HL-60 (cell line): ENCODE data around the gene KIAA1217.

Experiments
- DNase-seq, 2 experiments: peaks; one replicate each; pipeline ENCODE4 v3.0.0-alpha.2; 2010 to 2020; ENCODE audit warnings: low read depth in 1 of 2, low spot score in 1 of 2
- H3K27ac ChIP-seq: fragments of 250-450 bp; sonication (Bioruptor Pico); replicated peaks from 2 replicates; pipeline ENCODE4 v1.5.1; 2020; ENCODE audit warnings: mild to moderate bottlenecking, moderate library complexity
- H3K27me3 ChIP-seq: fragments of 250-450 bp; sonication (Bioruptor Pico); 2 replicates; pipeline ENCODE4 v1.5.1; 2021; ENCODE audit warnings: mild to moderate bottlenecking, moderate library complexity; ENCODE audit not compliant: insufficient read depth, poor library complexity, severe bottlenecking
- H3K4me3 ChIP-seq: replicated peaks from 2 replicates; pipeline ENCODE4 v1.5.1; 2011; ENCODE audit warnings: mild to moderate bottlenecking, control low read depth, low read length; ENCODE audit not compliant: insufficient read depth
- CTCF ChIP-seq: IDR thresholded peaks from one replicate; pipeline ENCODE4 v1.5.1; 2011; ENCODE audit warnings: low read length, control low read depth, inconsistent platforms; ENCODE audit not compliant: insufficient read depth
- GABPA ChIP-seq: IDR thresholded peaks from 2 replicates; pipeline ENCODE4 v1.6.1; 2012; ENCODE audit warnings: low read depth
- POLR2AphosphoS5 ChIP-seq: IDR thresholded peaks from 2 replicates; pipeline ENCODE4 v1.6.1; 2012; ENCODE audit warnings: low read depth
- REST ChIP-seq: IDR thresholded peaks from 2 replicates; pipeline ENCODE4 v1.6.1; 2012; ENCODE audit warnings: low read depth; ENCODE audit not compliant: insufficient replicate concordance
- SPI1 ChIP-seq: IDR thresholded peaks from 2 replicates; pipeline ENCODE4 v1.6.1; 2012; ENCODE audit warnings: low read depth, mild to moderate bottlenecking, borderline replicate concordance

The KIAA1217 gene

DNA sequence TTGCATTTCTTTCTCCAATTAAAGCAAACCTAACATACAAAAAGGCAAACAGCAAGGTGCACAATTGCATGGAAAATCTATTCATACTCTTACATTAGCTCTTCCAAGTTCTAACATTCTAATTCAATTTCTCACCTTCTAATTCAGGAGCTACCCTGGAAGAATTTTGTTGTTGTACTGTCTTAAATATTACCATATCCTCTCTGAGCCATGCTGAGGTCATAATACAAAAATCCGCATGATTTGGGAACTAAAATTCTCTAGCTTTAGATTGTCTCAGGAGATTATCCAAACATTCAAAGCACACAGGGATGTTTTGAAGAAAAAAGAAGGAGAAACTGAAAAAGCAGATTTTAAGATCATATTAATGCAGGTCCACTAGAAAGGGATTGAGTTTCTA, 229.9 kb downstream of the KIAA1217 start:
- no peak for DNase-seq
- Histone ChIP-seq H3K27me3 (no peaks in the 10 kb centered on the region), H3K4me3 (no peak overlapping the region), H3K27ac (no peak overlapping the region)
- TF ChIP-seq CTCF (no peak), GABPA (no peak), SPI1 (no peak), REST (no peak), POLR2AphosphoS5 (no peak)

- TF ChIP-seq SPI1: no peak
- TF ChIP-seq GABPA: no peak
- TF ChIP-seq REST: no peak
- no peak for TF ChIP-seq CTCF
- TF ChIP-seq POLR2AphosphoS5: no peak
- Histone ChIP-seq H3K4me3 (no peak overlapping the region), H3K27ac (no peak overlapping the region), H3K27me3 (no peaks in the 10 kb centered on the region)
- no peak for DNase-seq
These were observed 231.0 kb downstream of the KIAA1217 start for GRCh38 chr10:24439935-24440334.

DNA sequence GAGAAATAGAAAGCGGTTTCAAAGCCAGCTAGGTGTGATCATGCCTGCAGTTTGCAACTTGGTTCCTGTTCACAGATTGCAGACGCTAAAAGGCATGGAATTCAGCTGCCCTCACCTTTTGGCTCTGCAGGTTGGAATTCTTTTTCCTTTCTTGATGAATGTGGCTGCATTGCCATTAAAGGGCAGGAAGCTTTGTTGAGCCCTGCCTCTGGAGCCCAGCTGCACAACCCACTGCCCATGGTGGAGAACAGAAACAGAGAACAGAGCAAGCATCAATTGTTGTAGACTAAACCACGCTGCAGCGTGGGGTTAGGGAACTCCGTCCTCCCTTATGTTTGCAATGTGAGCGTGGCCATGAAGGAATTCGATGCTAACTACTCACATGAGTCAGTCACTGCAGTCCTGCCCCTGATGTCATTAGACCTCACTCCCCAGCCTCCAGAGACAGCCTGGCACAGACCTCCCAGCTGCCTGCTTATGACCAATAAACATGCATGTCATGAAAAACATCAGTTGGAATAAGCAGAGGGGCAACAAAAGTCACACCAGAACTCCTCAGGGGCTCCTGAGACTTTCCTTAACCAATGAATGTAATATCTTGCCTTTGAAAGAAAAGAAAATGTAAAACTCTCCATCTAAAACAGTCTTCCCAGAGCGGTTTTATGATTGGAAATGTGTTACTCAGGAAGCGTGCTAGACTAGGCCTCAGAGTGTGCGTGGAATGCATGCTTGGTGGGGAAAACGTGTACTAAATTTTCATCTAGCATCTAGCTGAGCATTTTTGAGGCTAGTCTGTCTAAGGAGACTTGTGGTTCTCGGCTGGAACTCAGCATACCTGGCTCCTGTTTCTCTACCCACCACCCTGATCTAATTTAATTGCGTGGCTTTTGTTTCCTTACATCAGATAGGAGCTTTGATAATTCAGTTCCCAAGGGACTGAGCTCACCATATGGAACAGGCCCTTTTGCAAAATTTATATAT, 232.2 kb downstream of the KIAA1217 start:
- no peak for DNase-seq
- Histone ChIP-seq H3K27me3 (no peaks in the 10 kb centered on the region), H3K4me3 (no peak overlapping the region), H3K27ac (no peak overlapping the region)
- TF ChIP-seq SPI1 (no peak), REST (no peak), GABPA (no peak), POLR2AphosphoS5 (no peak), CTCF (no peak)
